SK-N-SH (cell line): Measurements from ENCODE around the gene HPCAL1. TPM values are rescaled to one million over a fixed set of nuclear protein-coding genes. Genes with fewer than 3 reads are reported as not detected.

Experiments
- CTCF ChIA-PET: fragments of 300-600, 350-600 bp; formaldehyde crosslinking; extraction: SDS; loops from one replicate; lab custom pipeline; 2021; lab: Yijun Ruan, JAX
- POLR2A ChIA-PET: fragments of 350-600 bp; sonication (Branson Sonifier 250); formaldehyde crosslinking; extraction: SDS; loops from one replicate; lab custom pipeline; 2020; ENCODE audit warnings: antibody characterized with exemption, inconsistent platforms; lab: Yijun Ruan, JAX
- DNase-seq: peaks from one replicate; pipeline ENCODE4 v3.0.0; 2012
- H2AFZ ChIP-seq: fragments of 200-600 bp; sonication (generic); 2 replicates; pipeline ENCODE4 v1.8.1; 2016; ENCODE audit warnings: antibody characterized with exemption, mild to moderate bottlenecking, low read depth
- H3F3A ChIP-seq: fragments of 200-600 bp; sonication (generic); replicated peaks from 2 replicates; pipeline ENCODE3; 2016; ENCODE audit warnings: antibody characterized with exemption, mild to moderate bottlenecking; ENCODE audit not compliant: insufficient read depth
- H3K27ac ChIP-seq, 2 experiments: fragments of 200-500 bp in 1 of 2; fragments of 200-600 bp in 1 of 2; sonication (Bioruptor generic) in 1 of 2; sonication (generic), shearing (Covaris generic) in 1 of 2; 2 replicates each; pipeline versions ENCODE4 v1.5.1 to v1.6.1; 2014 to 2016; ENCODE audit warnings: low read depth in 2 of 2, inconsistent platforms in 1 of 2, low read length in 1 of 2, mild to moderate bottlenecking in 1 of 2, mixed read lengths in 1 of 2
- H3K27me3 ChIP-seq: fragments of 200-600 bp; sonication (generic), shearing (Covaris generic); 2 replicates; pipeline ENCODE4 v1.6.1; 2016; ENCODE audit warnings: mixed run types; ENCODE audit not compliant: insufficient read depth
- H3K36me3 ChIP-seq, 2 experiments: fragments of 200-500 bp in 1 of 2; fragments of 200-600 bp in 1 of 2; sonication (Bioruptor generic) in 1 of 2; sonication (generic) in 1 of 2; replicated peaks in 1 of 2; 2 replicates each; pipeline versions ENCODE3 to v1.5.1; 2014 to 2016; ENCODE audit warnings: low read length in 1 of 2, mild to moderate bottlenecking in 1 of 2; ENCODE audit not compliant: insufficient read depth in 2 of 2, control insufficient read depth in 1 of 2
- H3K4me1 ChIP-seq, 2 experiments: fragments of 200-500 bp in 1 of 2; fragments of 200-600 bp in 1 of 2; sonication (Bioruptor generic) in 1 of 2; sonication (generic), shearing (Covaris generic) in 1 of 2; 2 replicates each; pipeline versions ENCODE4 v1.5.1 to v1.6.1; 2014 to 2016; ENCODE audit warnings: low read depth in 1 of 2, low read length in 1 of 2, mixed run types in 1 of 2; ENCODE audit not compliant: insufficient read depth in 2 of 2, control insufficient read depth in 1 of 2
- H3K4me2 ChIP-seq: fragments of 200-600 bp; sonication (generic), shearing (Covaris generic); 2 replicates; pipeline ENCODE4 v1.6.1; 2017; ENCODE audit warnings: mixed run types
- H3K4me3 ChIP-seq, 2 experiments: fragments of 200-500 bp in 1 of 2; fragments of 200-600 bp in 1 of 2; sonication (Bioruptor generic) in 1 of 2; sonication (generic), shearing (Covaris generic) in 1 of 2; 2 replicates each; pipeline versions ENCODE4 v1.5.1 to v1.8.1; 2014 to 2016; ENCODE audit warnings: low read depth in 2 of 2, inconsistent platforms in 1 of 2, low read length in 1 of 2, mild to moderate bottlenecking in 1 of 2, mixed read lengths in 1 of 2, moderate library complexity in 1 of 2
- H3K79me2 ChIP-seq: fragments of 200-600 bp; sonication (generic); 2 replicates; pipeline ENCODE4 v1.8.1; 2017; ENCODE audit warnings: mild to moderate bottlenecking; ENCODE audit not compliant: insufficient read depth
- H3K9ac ChIP-seq: fragments of 200-600 bp; sonication (generic); 2 replicates; pipeline ENCODE4 v1.6.1; 2017; ENCODE audit warnings: mixed run types
- H3K9me2 ChIP-seq: fragments of 200-600 bp; sonication (generic); 2 replicates; pipeline ENCODE4 v1.6.1; 2017; ENCODE audit warnings: mixed run types
- H3K9me3 ChIP-seq: fragments of 200-600 bp; sonication (generic); 2 replicates; pipeline ENCODE4 v1.6.1; 2017; ENCODE audit warnings: mixed run types, mild to moderate bottlenecking, moderate library complexity
- H4K20me1 ChIP-seq: fragments of 200-600 bp; sonication (generic); 2 replicates; pipeline ENCODE4 v1.6.1; 2017; ENCODE audit warnings: mild to moderate bottlenecking, mixed run types; ENCODE audit not compliant: insufficient read depth
- ELF1 ChIP-seq: IDR thresholded peaks from 2 replicates; pipeline ENCODE4 v1.4.0; 2012
- FOXJ3 ChIP-seq: sonication (generic); formaldehyde crosslinking; IDR thresholded peaks from 2 replicates; pipeline ENCODE4 v1.5.1; 2020; ENCODE audit warnings: mild to moderate bottlenecking, missing genetic modification reagents
- JUND ChIP-seq: IDR thresholded peaks from 2 replicates; pipeline ENCODE4 v1.4.0; 2012
- MEF2A ChIP-seq: IDR thresholded peaks from 2 replicates; pipeline ENCODE4 v1.4.0; 2012; ENCODE audit warnings: low read depth, borderline replicate concordance
- NRF1 ChIP-seq: IDR thresholded peaks from 2 replicates; pipeline ENCODE4 v1.6.1; 2012; ENCODE audit warnings: low read depth, mild to moderate bottlenecking, low read length
- PBX3 ChIP-seq: IDR thresholded peaks from 2 replicates; pipeline ENCODE4; 2012
- POLR2AphosphoS5 ChIP-seq: IDR thresholded peaks from 2 replicates; pipeline ENCODE4 v1.6.1; 2012; ENCODE audit warnings: low read depth, low read length
- RAD21 ChIP-seq: IDR thresholded peaks from 2 replicates; pipeline ENCODE4 v1.6.1; 2012; ENCODE audit warnings: mild to moderate bottlenecking, low read length
- SIN3A ChIP-seq: IDR thresholded peaks from 2 replicates; pipeline ENCODE4 v1.6.1; 2012; ENCODE audit warnings: low read depth, mild to moderate bottlenecking, low read length, moderate library complexity, borderline replicate concordance
- SMC3 ChIP-seq: IDR thresholded peaks from 2 replicates; pipeline ENCODE4 v1.6.1; 2012; ENCODE audit warnings: low read depth, low read length, improper control_type of control experiment
- TAF1 ChIP-seq: IDR thresholded peaks from 2 replicates; pipeline ENCODE4 v1.6.1; 2012; ENCODE audit warnings: low read depth, mild to moderate bottlenecking, low read length, moderate library complexity, borderline replicate concordance
- TCF12 ChIP-seq: IDR thresholded peaks from 2 replicates; pipeline ENCODE4 v1.4.0; 2012
- TEAD4 ChIP-seq: IDR thresholded peaks from 2 replicates; pipeline ENCODE4 v1.4.0; 2012; ENCODE audit warnings: mild to moderate bottlenecking, borderline replicate concordance; ENCODE audit not compliant: insufficient read depth
- USF1 ChIP-seq: IDR thresholded peaks from 2 replicates; pipeline ENCODE4 v1.4.0; 2012; ENCODE audit warnings: low read depth, borderline replicate concordance
- WGBS: methylation state at CpG from one replicate; pipeline ENCODE4 v1.1.6; 2017; ENCODE audit warnings: low lambda C conversion rate; 5-methylcytosine and 5-hydroxymethylcytosine counted together
- polyA plus RNA-seq, 3 experiments: library from polyadenylated mRNA; depleted of rRNA; stranded (reverse); fragments of >200 nt; gene quantifications; 2 replicates each; pipeline ENCODE4 v1.2.3, GENCODE V29; 2012
- TF ChIP-seq, protein P1 (sequence below): IDR thresholded peaks from 2 replicates; pipeline ENCODE4 v1.4.0; 2012; ENCODE audit warnings: low read depth
- TF ChIP-seq, protein P2 (sequence below): IDR thresholded peaks from 2 replicates; pipeline ENCODE4 v1.6.1; 2012; ENCODE audit warnings: mild to moderate bottlenecking, low read depth, low read length, moderate library complexity

HPCAL1 gene
- polyA plus RNA-seq, 1 of the 3 experiments (the other 2 are of a cell fraction), result 77.0 TPM

DNA sequence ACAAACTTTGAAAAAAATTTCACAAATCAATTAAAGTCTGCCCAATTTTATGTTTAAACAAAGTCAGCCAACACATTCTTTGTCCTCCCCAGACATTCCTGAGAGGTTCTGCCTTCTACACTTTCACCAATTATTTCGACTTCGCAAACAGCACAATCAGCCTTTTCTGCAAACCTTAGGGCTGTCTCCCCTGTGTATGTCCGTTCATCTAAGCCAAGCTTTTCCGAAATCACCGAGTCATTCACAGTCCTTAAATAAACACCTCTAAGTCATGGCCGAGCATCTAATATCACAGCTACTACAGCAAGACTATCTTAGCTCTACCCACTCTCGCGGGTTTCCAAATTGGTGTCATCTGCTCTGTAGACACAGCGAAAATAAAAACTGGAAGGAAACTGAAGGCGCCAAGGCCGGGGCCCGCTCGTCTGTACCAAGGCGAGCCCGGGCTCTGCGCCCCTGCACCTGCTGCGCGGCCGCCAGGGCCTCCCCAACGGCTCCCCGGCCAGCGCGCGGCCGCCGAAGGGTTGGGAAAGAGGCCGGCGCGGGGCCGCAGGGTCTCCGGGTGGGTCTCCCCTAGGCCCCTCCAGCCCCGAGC lies 144.7 kb downstream of the HPCAL1 start:
- Histone ChIP-seq H3K9me2 (no peaks in the 10 kb centered on the region), H3F3A (peaks cover 7% of the 10 kb centered on the region), H3K9ac (peak overlapping the region; percentile 77), H3K4me3 (peak overlapping the region; percentile 76 to 88), H3K27ac (peak overlapping the region; percentile 68 to 89), H3K36me3 (peaks cover 28 to 29% of the 10 kb centered on the region in 2 experiments)
- 2% methylated on average over 23 of the region's 32 CpGs for WGBS
- CTCF ChIA-PET, result interaction anchor here (0.9 to 9.9 kb wide), 11 partner anchors 10 to 463 kb away, joined by 3 to 138 read pairs (median 9); no protein-coding TSS in a partner anchor
- TF ChIP-seq, protein P1, sequence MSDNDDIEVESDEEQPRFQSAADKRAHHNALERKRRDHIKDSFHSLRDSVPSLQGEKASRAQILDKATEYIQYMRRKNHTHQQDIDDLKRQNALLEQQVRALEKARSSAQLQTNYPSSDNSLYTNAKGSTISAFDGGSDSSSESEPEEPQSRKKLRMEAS, result no peak
- TF ChIP-seq, protein P2, sequence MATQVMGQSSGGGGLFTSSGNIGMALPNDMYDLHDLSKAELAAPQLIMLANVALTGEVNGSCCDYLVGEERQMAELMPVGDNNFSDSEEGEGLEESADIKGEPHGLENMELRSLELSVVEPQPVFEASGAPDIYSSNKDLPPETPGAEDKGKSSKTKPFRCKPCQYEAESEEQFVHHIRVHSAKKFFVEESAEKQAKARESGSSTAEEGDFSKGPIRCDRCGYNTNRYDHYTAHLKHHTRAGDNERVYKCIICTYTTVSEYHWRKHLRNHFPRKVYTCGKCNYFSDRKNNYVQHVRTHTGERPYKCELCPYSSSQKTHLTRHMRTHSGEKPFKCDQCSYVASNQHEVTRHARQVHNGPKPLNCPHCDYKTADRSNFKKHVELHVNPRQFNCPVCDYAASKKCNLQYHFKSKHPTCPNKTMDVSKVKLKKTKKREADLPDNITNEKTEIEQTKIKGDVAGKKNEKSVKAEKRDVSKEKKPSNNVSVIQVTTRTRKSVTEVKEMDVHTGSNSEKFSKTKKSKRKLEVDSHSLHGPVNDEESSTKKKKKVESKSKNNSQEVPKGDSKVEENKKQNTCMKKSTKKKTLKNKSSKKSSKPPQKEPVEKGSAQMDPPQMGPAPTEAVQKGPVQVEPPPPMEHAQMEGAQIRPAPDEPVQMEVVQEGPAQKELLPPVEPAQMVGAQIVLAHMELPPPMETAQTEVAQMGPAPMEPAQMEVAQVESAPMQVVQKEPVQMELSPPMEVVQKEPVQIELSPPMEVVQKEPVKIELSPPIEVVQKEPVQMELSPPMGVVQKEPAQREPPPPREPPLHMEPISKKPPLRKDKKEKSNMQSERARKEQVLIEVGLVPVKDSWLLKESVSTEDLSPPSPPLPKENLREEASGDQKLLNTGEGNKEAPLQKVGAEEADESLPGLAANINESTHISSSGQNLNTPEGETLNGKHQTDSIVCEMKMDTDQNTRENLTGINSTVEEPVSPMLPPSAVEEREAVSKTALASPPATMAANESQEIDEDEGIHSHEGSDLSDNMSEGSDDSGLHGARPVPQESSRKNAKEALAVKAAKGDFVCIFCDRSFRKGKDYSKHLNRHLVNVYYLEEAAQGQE, result no peak
- TF ChIP-seq ELF1, result no peak
- TF ChIP-seq MEF2A, result no peak
- TF ChIP-seq SMC3, result no peak
- no peak for TF ChIP-seq TCF12
- TF ChIP-seq RAD21, result no peak
- no peak for TF ChIP-seq SIN3A
- TF ChIP-seq NRF1, result no peak
- TF ChIP-seq TEAD4, result no peak
- no peak for TF ChIP-seq FOXJ3 (CRISPR knock-in tag)
- TF ChIP-seq, all 33 proteins: peak for 0
- Histone ChIP-seq H3K9me3 (no peaks in the 10 kb centered on the region), H3K4me1 (peaks cover 25 to 31% of the 10 kb centered on the region in 2 experiments), H3K79me2 (peaks cover 53% of the 10 kb centered on the region), H2AFZ (peak overlapping the region; percentile 5; the same call in 1 of the 2 replicates), H3K27me3 (no peaks in the 10 kb centered on the region), H3K4me2 (peak overlapping the region; percentile 96), H4K20me1 (peaks cover 53% of the 10 kb centered on the region)
- POLR2A ChIA-PET, result interaction anchor here (0.6 to 1.9 kb wide), 6 partner anchors 9 to 322 kb away, joined by 3 to 11 read pairs (median 4); no protein-coding TSS in a partner anchor
- DNase-seq, result no peak

DNA sequence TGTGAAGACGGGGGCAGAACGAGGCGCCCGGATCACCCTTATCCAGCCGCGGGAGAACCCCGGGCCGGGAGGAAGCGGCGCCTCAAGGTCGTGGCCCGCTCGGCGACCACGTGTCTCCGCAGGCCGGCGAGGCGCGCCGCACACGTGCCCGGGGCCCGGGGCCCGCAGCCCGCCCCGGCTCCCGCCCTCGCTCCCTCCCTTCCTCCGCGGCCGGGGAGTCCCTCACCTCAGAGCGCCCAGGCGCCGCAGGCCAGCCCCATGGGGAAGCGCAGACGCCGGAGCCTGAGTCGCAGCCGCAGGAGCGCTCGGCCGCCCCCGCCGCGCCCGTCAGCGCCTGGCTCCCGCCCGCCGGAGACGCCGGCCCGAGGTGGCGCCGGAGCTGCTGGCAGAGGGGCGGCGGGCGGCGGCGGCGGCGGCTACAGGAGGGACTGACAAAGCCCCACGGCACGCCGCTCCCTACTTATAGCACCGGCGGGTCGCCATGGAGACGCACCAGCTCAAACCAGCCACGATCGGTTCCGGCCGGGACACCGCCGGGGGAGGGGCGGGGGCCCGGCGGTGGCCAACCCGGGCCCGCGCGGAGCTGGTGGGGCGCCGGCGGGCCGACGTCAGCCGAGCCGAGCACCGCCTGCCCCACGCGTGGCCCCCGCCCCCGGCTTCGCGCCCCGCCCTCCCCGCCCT lies 145.3 kb downstream of the HPCAL1 start, which contains the start of gene ODC1:
TSS of gene ODC1 (minus strand) at position 433 of the 681 bp plus-strand sequence. CDS start 3,295 bp downstream, outside the sequence.
- DNase-seq, result peak; percentile 99
- ChIA-PET POLR2A (interaction anchor here (0.8 to 1.9 kb wide), 14 partner anchors 10 to 405 kb away, joined by 3 to 11 read pairs (median 3); partner anchors contain the start of gene KLF11), CTCF (interaction anchor here (0.6 to 9.9 kb wide), 8 partner anchors 11 to 376 kb away, joined by 3 to 138 read pairs (median 6); no protein-coding TSS in a partner anchor)
- H4K20me1 ChIP-seq, result peaks cover 46% of the 10 kb centered on the region
- H3K4me2 ChIP-seq, result peak within 1 kb of the TSS; percentile 96
- H3K4me3 ChIP-seq, result peak within 1 kb of the TSS; percentile 76 to 88
- 1% methylated on average over 27 of the region's 99 CpGs for WGBS
- no peaks in the 10 kb centered on the region for H3K9me2 ChIP-seq
- peaks cover 7% of the 10 kb centered on the region for H3F3A ChIP-seq
- H3K4me1 ChIP-seq, result peaks cover 26 to 32% of the 10 kb centered on the region in 2 experiments
- peak within 1 kb of the TSS; percentile 87 for H2AFZ ChIP-seq
- peaks cover 23% of the 10 kb centered on the region in 2 experiments for H3K36me3 ChIP-seq
- peak within 1 kb of the TSS; percentile 68 to 89 for H3K27ac ChIP-seq
- no peaks in the 10 kb centered on the region for H3K27me3 ChIP-seq
- H3K79me2 ChIP-seq, result peaks cover 50% of the 10 kb centered on the region
- peak within 1 kb of the TSS; percentile 77 for H3K9ac ChIP-seq
- no peaks in the 10 kb centered on the region for H3K9me3 ChIP-seq
- TF ChIP-seq FOXJ3 (CRISPR knock-in tag) (no peak), POLR2AphosphoS5 (peak; percentile 94; the same call in 1 of the 2 replicates), JUND (no peak), USF1 (peak; percentile 51; the same call in 1 of the 2 replicates), PBX3 (0 out of 2 replicates have a peak, but pooled peaks have one; percentile 21), TAF1 (peak; percentile 85)
- TF ChIP-seq, protein P1, result peak; percentile 86
